GM18508 (cell line): ENCODE data around the gene IL17RC.
A peak's percentile ranks its signal among the peaks of the same experiment; 100 is the strongest.
"Not testable (repeated sequence)": the region's sequence is repeated elsewhere in the genome, so short reads cannot be mapped to it uniquely, and the experiment has no call there.

Source experiments
- ATAC-seq: cut with Tn5 transposase; IDR thresholded peaks from one replicate; pipeline ENCODE4 v1.9.1; 2021; ENCODE audit warnings: moderate number of reproducible peaks; ENCODE audit not compliant: insufficient read depth, unreplicated experiment

The IL17RC gene

GRCh38 chr3:9914559-9915253 is 2.2 kb upstream of the IL17RC start:
- ATAC-seq = no peak

- ATAC-seq = no peak
These were observed 1.4 kb upstream of the IL17RC start for GRCh38 chr3:9915254-9916141.

GRCh38 chr3:9916346-9916733 is 558 bp upstream of the IL17RC start:
- no peak for ATAC-seq

- no peak for ATAC-seq
These were observed 922 bp downstream of the IL17RC start for GRCh38 chr3:9917820-9918219.

GRCh38 chr3:9918261-9919038 is 1.6 kb downstream of the IL17RC start:
- ATAC-seq = no peak

- ATAC-seq = no peak
These were observed 11.3 kb downstream of the IL17RC start for GRCh38 chr3:9928158-9928557.

GRCh38 chr3:9930804-9931418 is 14.0 kb downstream of the IL17RC start:
- no peak for ATAC-seq

GRCh38 chr3:9932535-9932842 is 15.6 kb downstream of the IL17RC start:
- no peak for ATAC-seq

- peak; percentile 34 for ATAC-seq
These were observed 16.1 kb downstream of the IL17RC start for GRCh38 chr3:9932843-9933560.

- peak; percentile 73 for ATAC-seq
These were observed 16.8 kb downstream of the IL17RC start, which contains the start of gene CRELD1 for GRCh38 chr3:9933561-9934234. Gene CRELD1, plus strand, starts transcription at chr3:9933834. Its CDS starts 605 bp downstream, at chr3:9934439.

GRCh38 chr3:9934235-9934621 is 17.3 kb downstream of the IL17RC start:
- no peak for ATAC-seq

GRCh38 chr3:9934993-9935392 is 18.1 kb downstream of the IL17RC start:
- no peak for ATAC-seq

- ATAC-seq = no peak
These were observed 19.1 kb downstream of the IL17RC start for GRCh38 chr3:9935966-9936510.

- no peak for ATAC-seq
These were observed 20.8 kb downstream of the IL17RC start for GRCh38 chr3:9937486-9938238.

GRCh38 chr3:9938966-9939365 is 22.1 kb downstream of the IL17RC start:
- ATAC-seq = no peak

GRCh38 chr3:9939906-9940305 is 23.0 kb downstream of the IL17RC start:
- ATAC-seq = not testable (repeated sequence)

- ATAC-seq = no peak
These were observed 23.8 kb downstream of the IL17RC start for GRCh38 chr3:9940746-9941145.

GRCh38 chr3:9942164-9942563 is 25.3 kb downstream of the IL17RC start:
- no peak for ATAC-seq
